GM12878 (cell line): Measurements from ENCODE around the gene MRPL2.

Source experiments
- CTCF ChIP-seq, 3 experiments: IDR thresholded peaks in 2 of 3; conservative IDR thresholded peaks in 1 of 3; 2 replicates each; pipeline ENCODE4 v1.5.1; 2011; ENCODE audit warnings: low read depth in 3 of 3, low read length in 3 of 3, mild to moderate bottlenecking in 3 of 3, control low read depth in 2 of 3, moderate library complexity in 2 of 3, inconsistent platforms in 1 of 3, mixed read lengths in 1 of 3; ENCODE audit not compliant: control insufficient read depth in 2 of 3, insufficient read depth in 1 of 3; ENCODE audit errors: extremely low read depth in 1 of 3
- HDAC2 ChIP-seq: fragments of 200-600 bp; sonication (generic); IDR thresholded peaks from 2 replicates; pipeline ENCODE4 v1.6.1; 2017
- HSF1 ChIP-seq: fragments of 150-350 bp; IDR thresholded peaks from 2 replicates; pipeline ENCODE4 v1.6.1; 2014; ENCODE audit warnings: mild to moderate bottlenecking, low read depth, low read length
- NBN ChIP-seq: fragments of 450-650 bp; IDR thresholded peaks from 2 replicates; pipeline ENCODE4 v1.6.1; 2016
- POLR2A ChIP-seq: IDR thresholded peaks from 2 replicates; pipeline ENCODE4 v1.6.1; 2011; ENCODE audit warnings: low read depth, mild to moderate bottlenecking, low read length

GRCh38 chr6:43078691-43079090 lies 19.5 kb upstream of the MRPL2 start:
- TF ChIP-seq HSF1 (no peak), CTCF (IDR thresholded peaks at IDR 0.05 in 2 of 3, conservative IDR thresholded peaks at IDR 0.05 in 1 of 3; ENCODE audit: control insufficient read depth in 2 of 3, extremely low read depth in 1 of 3, insufficient read depth in 1 of 3, low read depth in 3 of 3, low read length in 3 of 3) (no peak), HDAC2 (no peak), POLR2A (no peak), NBN (no peak)
